KMS-11 (cell line): Measurements from ENCODE around the gene STEAP4.
"Not testable (repeated sequence)": the region's sequence is repeated elsewhere in the genome, so short reads cannot be mapped to it uniquely, and the experiment has no call there.

Experiments used
- H2AFZ ChIP-seq: fragments of 200-600 bp; sonication (generic); 2 replicates; pipeline ENCODE4 v1.6.1; 2016; ENCODE audit warnings: antibody characterized with exemption, mixed run types, low read depth
- H3K27ac ChIP-seq: fragments of 200-600 bp; sonication (generic); 2 replicates; pipeline ENCODE4 v1.6.1; 2016; ENCODE audit warnings: mild to moderate bottlenecking, mixed run types
- H3K27me3 ChIP-seq: fragments of 200-600 bp; sonication (generic); 2 replicates; pipeline ENCODE4 v1.6.1; 2017; ENCODE audit warnings: mild to moderate bottlenecking, low read depth, mixed run types, moderate library complexity; ENCODE audit not compliant: insufficient read depth
- H3K36me3 ChIP-seq: fragments of 200-600 bp; sonication (generic); 2 replicates; pipeline ENCODE4 v1.6.1; 2017; ENCODE audit warnings: mild to moderate bottlenecking, mixed run types; ENCODE audit not compliant: insufficient read depth
- H3K4me1 ChIP-seq: fragments of 200-600 bp; sonication (generic); 2 replicates; pipeline ENCODE4 v1.6.1; 2016; ENCODE audit warnings: mild to moderate bottlenecking, low read depth, mixed run types; ENCODE audit not compliant: poor library complexity, severe bottlenecking
- H3K4me2 ChIP-seq: fragments of 200-600 bp; sonication (generic); 2 replicates; pipeline ENCODE4 v1.7.0; 2016; ENCODE audit warnings: mild to moderate bottlenecking, mixed run types
- H3K4me3 ChIP-seq: fragments of 200-600 bp; sonication (generic); IDR thresholded peaks from 2 replicates; pipeline ENCODE4 v1.6.1; 2017; ENCODE audit warnings: low read depth, low read length, mixed read lengths; ENCODE audit not compliant: insufficient read depth
- H3K79me2 ChIP-seq: fragments of 200-600 bp; sonication (generic); 2 replicates; pipeline ENCODE4 v1.6.1; 2016; ENCODE audit warnings: low read depth, mixed run types; ENCODE audit not compliant: insufficient read depth
- H3K9ac ChIP-seq: fragments of 200-600 bp; sonication (generic); 2 replicates; pipeline ENCODE4 v1.6.1; 2016; ENCODE audit warnings: mild to moderate bottlenecking, mixed run types
- H4K20me1 ChIP-seq: fragments of 200-600 bp; sonication (generic); 2 replicates; pipeline ENCODE4 v1.6.1; 2016; ENCODE audit warnings: mild to moderate bottlenecking, mixed run types; ENCODE audit not compliant: insufficient read depth
- CTCF ChIP-seq: fragments of 200-600 bp; sonication (generic); conservative IDR thresholded peaks from 2 replicates; pipeline ENCODE4 v1.6.1; 2017; ENCODE audit warnings: low read depth, mild to moderate bottlenecking, antibody characterized with exemption, low read length, moderate library complexity, mixed read lengths

The STEAP4 gene

GRCh38 chr7:88267421-88267820, 39.3 kb downstream of the STEAP4 start:
- no peak overlapping the region for H3K4me2 ChIP-seq
- H3K4me1 ChIP-seq, result no peaks in the 10 kb centered on the region
- no peaks in the 10 kb centered on the region for H3K27me3 ChIP-seq
- H3K79me2 ChIP-seq, result no peaks in the 10 kb centered on the region
- H3K27ac ChIP-seq, result no peak overlapping the region
- no peaks in the 10 kb centered on the region for H3K36me3 ChIP-seq
- no peak overlapping the region for H3K4me3 ChIP-seq
- H2AFZ ChIP-seq, result no peak overlapping the region
- no peak for TF ChIP-seq CTCF
- no peak overlapping the region for H3K9ac ChIP-seq
- H4K20me1 ChIP-seq, result no peaks in the 10 kb centered on the region

DNA sequence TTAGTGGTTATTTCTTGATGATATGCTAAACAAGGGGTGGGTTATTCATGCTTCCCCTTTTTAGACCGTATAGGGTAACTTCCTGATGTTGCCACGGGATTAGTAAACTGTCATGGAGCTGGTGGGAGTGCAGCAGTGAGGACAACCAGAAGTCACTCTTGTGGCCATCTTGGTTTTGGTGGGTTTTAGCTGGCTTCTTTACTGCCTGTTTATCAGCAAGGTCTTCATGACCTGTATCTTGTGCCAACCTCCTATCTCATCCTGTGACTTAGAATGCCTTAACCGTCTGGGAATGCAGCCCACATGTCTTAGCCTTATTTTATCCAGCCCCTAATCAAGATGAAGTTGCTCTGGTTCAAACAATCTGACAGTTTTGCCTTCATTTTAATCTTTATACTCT, 41.7 kb downstream of the STEAP4 start:
- not testable (repeated sequence) for H3K27ac ChIP-seq, H3K79me2 ChIP-seq, H3K4me1 ChIP-seq, H3K4me3 ChIP-seq, H2AFZ ChIP-seq, H3K9ac ChIP-seq, H3K36me3 ChIP-seq, H3K4me2 ChIP-seq, H3K27me3 ChIP-seq, H4K20me1 ChIP-seq

- Histone ChIP-seq H3K9ac (no peak overlapping the region), H3K27ac (no peak overlapping the region), H3K27me3 (no peaks in the 10 kb centered on the region), H2AFZ (no peak overlapping the region), H4K20me1 (no peaks in the 10 kb centered on the region), H3K36me3 (no peaks in the 10 kb centered on the region), H3K4me2 (no peak overlapping the region), H3K4me1 (no peaks in the 10 kb centered on the region), H3K79me2 (no peaks in the 10 kb centered on the region), H3K4me3 (no peak overlapping the region)
- no peak for TF ChIP-seq CTCF
Measured at GRCh38 chr7:88262562-88262961, 44.1 kb downstream of the STEAP4 start.

DNA sequence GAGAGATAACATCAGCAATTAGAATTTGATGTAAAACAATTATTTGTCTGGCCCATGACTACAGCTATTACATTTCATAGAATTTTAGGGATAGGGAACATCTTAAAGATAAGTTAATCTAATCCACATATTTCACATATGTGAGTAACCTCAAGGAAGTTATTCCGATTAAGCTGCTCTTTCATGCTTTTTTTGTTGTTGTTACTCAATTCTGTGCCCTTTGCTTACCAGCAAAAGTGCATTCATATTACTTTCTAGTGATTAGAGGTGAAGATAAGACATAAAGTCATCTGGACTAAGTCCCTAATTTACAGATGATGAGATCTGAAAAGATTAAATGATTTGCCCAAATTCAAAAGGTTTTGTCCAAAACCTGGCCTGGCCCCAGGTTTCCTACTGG, 46.0 kb downstream of the STEAP4 start:
- no peaks in the 10 kb centered on the region for H3K79me2 ChIP-seq
- TF ChIP-seq CTCF, result no peak
- no peaks in the 10 kb centered on the region for H3K27me3 ChIP-seq
- H3K4me2 ChIP-seq, result no peak overlapping the region
- H4K20me1 ChIP-seq, result no peaks in the 10 kb centered on the region
- H3K9ac ChIP-seq, result no peak overlapping the region
- H3K27ac ChIP-seq, result no peak overlapping the region
- no peaks in the 10 kb centered on the region for H3K36me3 ChIP-seq
- no peak overlapping the region for H2AFZ ChIP-seq
- H3K4me1 ChIP-seq, result no peaks in the 10 kb centered on the region
- H3K4me3 ChIP-seq, result no peak overlapping the region

DNA sequence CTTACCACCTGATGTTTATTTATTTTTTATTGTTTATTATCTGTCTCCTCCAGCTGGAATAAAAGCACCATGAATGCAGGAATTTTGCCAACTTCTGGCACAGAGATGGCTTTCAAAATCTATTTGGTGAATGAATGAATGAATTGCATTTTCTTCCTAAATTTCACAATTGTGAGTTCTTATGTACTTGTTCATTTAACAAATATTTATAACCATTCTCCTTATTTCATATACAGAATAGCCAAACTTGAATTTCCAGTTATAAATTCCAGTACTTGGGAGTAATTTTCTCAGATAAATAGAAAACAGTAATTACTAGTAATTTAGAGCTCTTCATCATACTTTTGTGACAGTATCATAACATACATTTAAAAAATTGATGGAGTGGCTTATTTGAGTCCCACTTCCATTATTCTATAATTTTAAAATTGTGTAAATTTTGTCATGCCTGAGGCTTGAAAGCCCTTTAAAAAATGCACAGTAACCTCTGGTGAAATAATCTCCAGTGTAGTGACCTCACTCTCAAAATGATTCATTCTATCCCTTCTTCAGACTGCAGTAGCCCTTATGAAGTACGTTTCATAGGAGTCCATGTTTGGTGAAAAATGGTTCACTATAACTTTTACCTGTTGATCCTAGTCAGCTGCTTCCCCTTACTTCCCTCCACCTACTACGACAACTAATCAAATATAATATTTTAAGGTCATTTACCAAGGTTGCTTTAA, 46.9 kb downstream of the STEAP4 start:
- Histone ChIP-seq H3K27me3 (no peaks in the 10 kb centered on the region), H3K36me3 (no peaks in the 10 kb centered on the region), H4K20me1 (no peaks in the 10 kb centered on the region), H3K4me1 (no peaks in the 10 kb centered on the region), H2AFZ (no peak overlapping the region), H3K27ac (no peak overlapping the region), H3K79me2 (no peaks in the 10 kb centered on the region), H3K9ac (no peak overlapping the region), H3K4me2 (no peak overlapping the region), H3K4me3 (no peak overlapping the region)
- TF ChIP-seq CTCF, result no peak

GRCh38 chr7:88258296-88258695, 48.4 kb downstream of the STEAP4 start:
- not testable (repeated sequence) for H4K20me1 ChIP-seq, H3K27me3 ChIP-seq, H3K27ac ChIP-seq, H3K36me3 ChIP-seq, H3K4me3 ChIP-seq, H2AFZ ChIP-seq, H3K79me2 ChIP-seq, H3K9ac ChIP-seq, H3K4me2 ChIP-seq, H3K4me1 ChIP-seq
